ENCODE results near the gene GNAI1. TPM values are rescaled to one million over a fixed set of nuclear protein-coding genes. Genes with fewer than 3 reads are reported as not detected.

Gene GNAI1
- total RNA-seq, 1 experiment from 2014 or later, result 8.8 TPM

DNA sequence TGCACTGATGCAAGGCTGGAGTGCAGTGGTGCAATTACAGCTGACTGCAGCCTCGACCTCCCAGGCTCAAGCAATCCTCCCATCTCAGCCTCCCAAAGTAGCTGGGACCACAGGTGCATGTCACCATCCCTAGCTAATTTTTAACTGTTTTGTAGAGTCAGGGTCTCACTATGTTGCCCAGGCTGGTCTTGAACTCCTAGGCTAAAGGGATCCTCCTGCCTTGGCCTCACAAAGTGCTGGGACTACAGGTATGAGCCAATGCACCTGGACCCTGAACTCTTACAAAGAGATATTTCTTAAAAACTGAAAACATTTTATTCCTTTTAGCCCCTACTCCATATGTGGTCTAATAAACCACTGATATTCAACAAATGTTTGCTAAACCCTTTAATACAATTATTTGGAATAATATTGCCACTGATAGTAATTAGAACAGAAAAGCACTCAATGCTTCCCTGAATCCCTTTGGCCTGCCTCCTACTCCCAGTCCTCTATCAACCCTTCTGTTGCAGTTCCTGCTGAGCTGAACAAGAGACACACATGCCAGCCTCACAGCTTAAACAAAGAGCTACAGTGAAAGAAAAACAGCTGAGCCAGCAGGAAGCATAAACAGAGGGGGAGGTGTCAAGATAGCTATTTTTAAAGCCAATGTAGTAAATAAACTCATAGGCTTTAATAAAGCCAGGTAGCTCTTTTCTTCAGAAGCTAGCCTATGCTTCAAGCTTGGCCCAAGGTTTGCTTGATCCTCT lies 7.0 kb upstream of the GNAI1 start:
- DNase-seq, result no peak
- H3K36me3 ChIP-seq, result no peaks in the 10 kb centered on the region
- H3K4me3 ChIP-seq, result no peak overlapping the region
- no peaks in the 10 kb centered on the region for H3K9me3 ChIP-seq
- H3K27me3 ChIP-seq, result no peaks in the 10 kb centered on the region

DNA sequence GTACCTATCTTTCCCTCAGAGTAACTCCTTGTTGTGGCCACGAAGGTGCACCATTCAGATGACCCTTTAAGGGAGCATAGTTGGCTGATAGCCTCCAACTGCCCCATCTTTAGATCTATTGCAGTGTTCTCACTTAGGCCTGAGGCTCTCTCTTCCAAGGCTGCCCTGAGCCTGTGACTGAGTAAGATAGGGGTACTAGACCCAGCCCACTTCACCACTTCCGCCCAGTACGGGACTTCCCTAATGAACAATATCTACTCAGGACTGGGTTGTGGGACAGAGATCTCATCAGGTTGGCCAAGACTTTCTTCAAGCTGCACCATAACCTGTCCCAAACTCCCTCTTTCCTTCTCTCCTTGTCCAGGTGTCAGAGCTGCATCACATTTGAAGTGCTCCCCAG lies 5.7 kb upstream of the GNAI1 start:
- Histone ChIP-seq H3K9me3 (no peaks in the 10 kb centered on the region), H3K27me3 (no peaks in the 10 kb centered on the region), H3K36me3 (no peaks in the 10 kb centered on the region), H3K4me3 (no peak overlapping the region)
- no peak for DNase-seq

GRCh38 chr7:80129785-80130184 lies 4.8 kb upstream of the GNAI1 start:
- no peak overlapping the region for H3K4me3 ChIP-seq
- no peaks in the 10 kb centered on the region for H3K36me3 ChIP-seq
- DNase-seq, result no peak
- H3K27me3 ChIP-seq, result no peaks in the 10 kb centered on the region
- H3K9me3 ChIP-seq, result no peaks in the 10 kb centered on the region

DNA sequence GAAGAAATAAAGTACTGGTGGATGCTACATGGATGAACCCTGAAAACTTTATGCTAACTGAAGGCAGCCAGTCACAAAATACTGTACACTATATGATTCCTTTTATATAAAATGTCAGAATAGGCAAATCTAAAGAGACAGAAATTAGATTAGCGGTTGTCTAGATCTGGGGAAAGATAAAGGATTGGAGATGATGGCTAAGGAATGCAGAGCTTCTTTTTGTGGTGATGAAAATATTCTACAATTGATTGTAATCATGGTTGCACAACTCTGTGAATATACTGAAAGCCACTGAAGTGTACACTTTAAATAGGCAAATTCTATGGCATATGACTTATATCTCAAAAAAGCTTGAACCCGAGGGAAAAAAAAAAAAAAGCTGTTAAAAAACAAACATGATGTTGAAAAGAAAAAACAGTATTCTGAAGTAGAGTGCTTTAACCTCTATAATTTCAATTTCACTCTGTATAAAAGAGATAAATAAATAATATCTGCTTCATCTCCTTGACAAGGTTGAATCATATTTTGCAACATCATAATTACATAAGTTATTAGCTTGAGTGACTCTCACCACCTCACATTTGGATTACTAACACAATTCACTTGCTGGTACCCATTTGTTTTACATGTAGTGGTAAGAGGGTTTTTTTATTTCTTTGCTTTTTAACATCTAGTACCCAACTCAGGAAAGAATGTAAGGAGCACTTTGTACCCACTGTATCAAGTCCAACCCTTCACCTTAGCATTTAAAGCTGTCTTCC lies 2.8 kb upstream of the GNAI1 start:
- Histone ChIP-seq H3K9me3 (no peaks in the 10 kb centered on the region), H3K4me3 (no peak overlapping the region), H3K36me3 (no peaks in the 10 kb centered on the region), H3K27me3 (no peaks in the 10 kb centered on the region)
- DNase-seq, result no peak

DNA sequence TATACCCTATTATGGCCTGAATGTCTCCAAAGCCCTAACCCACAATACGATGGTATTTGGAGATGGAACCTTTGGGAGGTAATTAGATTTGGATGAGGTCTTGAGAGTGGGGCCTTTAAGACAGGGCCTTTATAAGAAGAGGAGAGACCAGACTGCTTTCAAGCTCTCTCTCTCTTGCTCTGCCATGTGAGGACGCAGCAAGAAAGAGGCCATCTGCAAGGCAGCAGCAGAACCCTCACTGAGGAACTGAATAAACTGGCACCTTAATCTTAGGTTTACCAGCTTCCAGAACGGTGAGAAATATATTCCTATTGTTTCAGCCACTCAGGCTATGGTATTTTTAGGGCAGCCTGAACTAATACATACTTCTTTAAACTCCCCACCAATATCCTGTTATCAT lies 2.0 kb upstream of the GNAI1 start:
- H3K9me3 ChIP-seq, result no peaks in the 10 kb centered on the region
- H3K36me3 ChIP-seq, result no peaks in the 10 kb centered on the region

GRCh38 chr7:80133361-80134114 lies 1.1 kb upstream of the GNAI1 start:
- DNase-seq, result no peak
- Histone ChIP-seq H3K4me3 (no peak overlapping the region), H3K27me3 (no peaks in the 10 kb centered on the region), H3K9me3 (no peaks in the 10 kb centered on the region), H3K36me3 (no peaks in the 10 kb centered on the region)

More for the DNA sequence above, 2.0 kb upstream of the GNAI1 start:
- Histone ChIP-seq H3K4me3 (no peak overlapping the region), H3K27me3 (no peaks in the 10 kb centered on the region)
- no peak for DNase-seq

DNA sequence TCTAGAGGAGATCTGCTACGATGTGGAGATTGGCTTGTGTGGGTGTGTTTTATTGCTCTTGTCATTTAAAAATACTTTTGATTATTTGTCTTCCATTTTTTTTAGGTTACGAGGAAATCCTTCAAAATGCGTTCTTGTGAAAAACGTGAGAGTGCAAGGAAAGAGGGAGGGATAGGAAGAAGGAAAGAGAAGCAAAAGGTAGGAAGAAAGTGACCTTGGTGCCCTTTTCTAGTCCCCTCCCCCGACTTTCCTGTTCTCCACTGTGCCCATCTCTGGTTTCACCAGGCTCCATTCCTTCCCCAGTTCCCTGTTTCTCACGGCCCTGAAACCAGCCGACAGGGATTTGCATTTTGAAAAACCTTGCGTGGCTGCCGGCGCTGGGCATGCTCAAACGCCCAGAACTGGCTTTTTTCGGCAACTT lies 506 bp upstream of the GNAI1 start:
- H3K9me3 ChIP-seq, result no peaks in the 10 kb centered on the region
- no peaks in the 10 kb centered on the region for H3K36me3 ChIP-seq
- DNase-seq, result no peak
- no peaks in the 10 kb centered on the region for H3K27me3 ChIP-seq
- peak overlapping the region; percentile 76 for H3K4me3 ChIP-seq

DNA sequence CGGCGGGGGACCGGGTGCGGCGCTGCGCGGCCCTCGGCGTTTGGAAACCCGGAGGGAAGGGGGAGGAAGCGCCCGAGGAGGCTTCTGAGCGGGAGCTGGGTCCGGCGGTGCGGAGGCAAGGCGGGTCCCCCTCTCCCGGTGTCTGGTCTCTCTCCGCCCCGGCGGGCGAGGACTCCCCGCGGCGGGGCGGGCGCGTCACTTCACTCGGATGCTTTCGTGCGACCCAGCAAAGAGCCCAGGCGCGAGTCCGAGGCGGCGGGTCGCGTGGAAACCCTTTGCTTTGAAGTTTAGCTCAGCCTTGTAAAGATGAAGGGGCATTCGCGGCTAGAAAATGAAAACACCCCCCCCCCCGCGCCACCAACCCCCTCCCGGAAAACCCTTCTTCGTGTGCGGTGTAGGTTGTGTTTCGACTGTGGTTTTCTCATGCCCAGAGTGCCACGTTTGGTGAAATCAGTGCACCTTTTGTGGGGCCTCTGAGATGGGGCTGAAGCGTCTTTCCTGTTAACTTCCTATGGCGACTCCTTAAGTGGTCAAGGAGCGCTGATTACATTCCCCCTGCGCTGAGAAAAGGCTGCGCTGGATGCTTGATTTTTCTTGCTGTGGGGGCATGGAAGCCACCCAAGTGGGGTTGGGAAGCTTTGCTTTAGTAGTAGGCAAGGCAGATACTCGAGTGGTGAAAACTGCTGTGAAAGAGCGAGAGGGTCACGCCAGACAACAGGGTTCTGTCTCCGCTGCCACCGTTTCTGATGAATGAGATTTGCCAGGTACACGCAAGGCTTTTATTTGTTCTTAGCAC lies 876 bp downstream of the GNAI1 start:
- no peaks in the 10 kb centered on the region for H3K36me3 ChIP-seq
- H3K9me3 ChIP-seq, result no peaks in the 10 kb centered on the region
- H3K4me3 ChIP-seq, result peak overlapping the region; percentile 76
- DNase-seq, result no peak
- H3K27me3 ChIP-seq, result no peaks in the 10 kb centered on the region

DNA sequence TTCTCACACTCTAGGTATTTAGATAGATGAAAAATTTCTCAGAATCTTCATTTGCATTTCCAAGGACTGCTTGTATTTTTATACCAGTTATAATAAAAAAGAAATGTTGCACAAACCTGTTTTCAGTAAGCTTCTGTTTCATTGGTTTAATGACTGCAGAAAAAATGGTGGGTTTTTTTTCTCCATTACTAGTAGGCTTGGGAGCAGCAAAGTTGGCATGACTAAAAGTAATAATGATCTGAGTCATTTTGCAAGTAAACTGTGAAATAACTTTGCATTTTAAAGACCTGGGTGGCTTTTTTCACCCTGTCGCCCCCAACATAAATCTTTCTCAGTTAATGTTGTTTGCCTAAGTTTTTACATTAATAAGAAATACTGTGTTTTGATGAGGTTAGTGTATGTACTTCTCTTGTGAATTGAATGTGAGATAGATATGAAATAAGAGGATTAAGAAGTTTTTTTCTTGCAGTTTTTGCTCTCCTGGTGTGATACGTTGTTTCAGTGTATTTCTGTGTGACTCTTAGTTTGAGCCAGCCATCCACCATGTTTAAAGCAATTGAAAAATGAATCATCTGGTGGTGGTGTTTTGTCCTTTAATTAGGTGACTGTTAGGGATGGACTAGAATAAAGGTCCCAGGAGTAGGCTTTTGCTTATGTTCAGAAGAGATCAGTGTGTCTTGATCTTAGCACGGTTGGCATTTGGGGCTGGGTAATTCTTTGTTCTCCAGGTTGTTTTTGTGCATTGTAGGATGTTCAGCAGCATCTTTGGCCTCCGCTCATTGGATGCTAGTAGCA lies 1.8 kb downstream of the GNAI1 start:
- no peaks in the 10 kb centered on the region for H3K36me3 ChIP-seq
- no peaks in the 10 kb centered on the region for H3K9me3 ChIP-seq
- no peak for DNase-seq
- H3K4me3 ChIP-seq, result peak overlapping the region; percentile 76
- no peaks in the 10 kb centered on the region for H3K27me3 ChIP-seq

- no peak overlapping the region for H3K4me3 ChIP-seq
- no peaks in the 10 kb centered on the region for H3K9me3 ChIP-seq
- no peak for DNase-seq
Observed at GRCh38 chr7:80137410-80137809, 2.8 kb downstream of the GNAI1 start.

GRCh38 chr7:80139236-80139635 lies 4.6 kb downstream of the GNAI1 start:
- Histone ChIP-seq H3K36me3 (no peaks in the 10 kb centered on the region), H3K4me3 (no peak overlapping the region), H3K27me3 (no peaks in the 10 kb centered on the region), H3K9me3 (no peaks in the 10 kb centered on the region)
- DNase-seq, result no peak

More at GRCh38 chr7:80137410-80137809, 2.8 kb downstream of the GNAI1 start:
- Histone ChIP-seq H3K36me3 (no peaks in the 10 kb centered on the region), H3K27me3 (no peaks in the 10 kb centered on the region)

GRCh38 chr7:80140388-80140787 lies 5.8 kb downstream of the GNAI1 start:
- Histone ChIP-seq H3K27me3 (no peaks in the 10 kb centered on the region), H3K36me3 (no peaks in the 10 kb centered on the region), H3K9me3 (no peaks in the 10 kb centered on the region), H3K4me3 (no peak overlapping the region)
- no peak for DNase-seq

DNA sequence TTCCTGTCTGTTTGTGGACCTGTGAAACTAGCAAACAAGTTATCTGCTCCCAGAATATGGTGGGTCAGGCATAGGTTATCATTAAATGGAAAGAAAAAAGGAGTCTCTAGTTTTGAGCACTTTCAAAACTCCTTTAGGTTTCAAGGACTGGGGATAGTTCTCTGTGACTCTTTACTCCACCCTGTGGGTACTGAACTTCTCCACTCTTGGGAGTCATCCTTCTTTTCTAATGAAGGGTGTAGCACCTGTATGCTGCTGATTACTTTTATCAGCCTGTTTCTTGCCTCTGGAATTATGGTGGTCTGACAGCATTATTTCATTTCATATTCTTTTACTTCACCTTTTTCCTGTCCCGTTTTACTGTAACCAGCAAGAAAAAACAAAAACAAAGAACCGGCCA lies 6.7 kb downstream of the GNAI1 start:
- DNase-seq, result no peak

GRCh38 chr7:80142853-80143580 lies 8.4 kb downstream of the GNAI1 start:
- DNase-seq, result no peak
- H3K36me3 ChIP-seq, result no peaks in the 10 kb centered on the region
- no peaks in the 10 kb centered on the region for H3K27me3 ChIP-seq
- no peak overlapping the region for H3K4me3 ChIP-seq
- no peaks in the 10 kb centered on the region for H3K9me3 ChIP-seq

More for the DNA sequence above, 6.7 kb downstream of the GNAI1 start:
- Histone ChIP-seq H3K27me3 (no peaks in the 10 kb centered on the region), H3K36me3 (no peaks in the 10 kb centered on the region), H3K9me3 (no peaks in the 10 kb centered on the region), H3K4me3 (no peak overlapping the region)

GRCh38 chr7:80145780-80146422 lies 11.3 kb downstream of the GNAI1 start:
- H3K9me3 ChIP-seq, result no peaks in the 10 kb centered on the region
- no peak overlapping the region for H3K4me3 ChIP-seq
- DNase-seq, result no peak
- H3K36me3 ChIP-seq, result no peaks in the 10 kb centered on the region
- no peaks in the 10 kb centered on the region for H3K27me3 ChIP-seq

Measured in MG63 (cell line).